ENCODE data around the gene NLN. TPM values are rescaled to one million over a fixed set of nuclear protein-coding genes. Genes with fewer than 3 reads are reported as not detected.
"Not testable (repeated sequence)": the region's sequence is repeated elsewhere in the genome, so short reads cannot be mapped to it uniquely, and the experiment has no call there.

The NLN gene
- total RNA-seq, 1 donor from 2014 or later: 47.2 TPM

DNA sequence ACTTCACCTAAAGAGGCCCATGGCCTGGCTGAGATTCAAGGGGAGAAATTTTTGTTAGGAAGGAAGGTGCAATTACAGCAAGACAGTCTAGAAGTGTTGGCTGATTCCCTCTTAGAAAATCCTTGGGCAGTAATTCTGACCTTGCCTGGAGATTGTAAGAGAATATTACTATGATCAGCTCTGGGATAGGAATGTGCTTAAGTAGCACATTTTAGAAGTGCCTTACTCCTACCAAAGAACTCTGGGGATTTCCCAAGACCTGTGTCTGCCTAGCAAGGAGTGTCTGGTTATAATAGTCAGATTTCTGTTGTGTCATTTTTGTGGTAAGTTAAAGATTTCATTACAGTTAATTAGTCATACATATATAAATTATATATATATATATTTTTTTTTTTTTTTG lies 52.3 kb downstream of the NLN start:
- Mint-ChIP-seq H3K36me3 (peaks cover 7% of the 10 kb centered on the region), H3K4me3 (no peak overlapping the region), H3K27me3 (no peaks in the 10 kb centered on the region), H3K27ac (peak overlapping the region; percentile 81), H3K4me1 (ENCODE audit: unreplicated experiment) (peaks cover 9% of the 10 kb centered on the region), H3K9me3 (no peaks in the 10 kb centered on the region)
- DNase-seq (ENCODE audit: extremely low spot score, unreplicated experiment): no peak
- TF ChIP-seq, protein P1, sequence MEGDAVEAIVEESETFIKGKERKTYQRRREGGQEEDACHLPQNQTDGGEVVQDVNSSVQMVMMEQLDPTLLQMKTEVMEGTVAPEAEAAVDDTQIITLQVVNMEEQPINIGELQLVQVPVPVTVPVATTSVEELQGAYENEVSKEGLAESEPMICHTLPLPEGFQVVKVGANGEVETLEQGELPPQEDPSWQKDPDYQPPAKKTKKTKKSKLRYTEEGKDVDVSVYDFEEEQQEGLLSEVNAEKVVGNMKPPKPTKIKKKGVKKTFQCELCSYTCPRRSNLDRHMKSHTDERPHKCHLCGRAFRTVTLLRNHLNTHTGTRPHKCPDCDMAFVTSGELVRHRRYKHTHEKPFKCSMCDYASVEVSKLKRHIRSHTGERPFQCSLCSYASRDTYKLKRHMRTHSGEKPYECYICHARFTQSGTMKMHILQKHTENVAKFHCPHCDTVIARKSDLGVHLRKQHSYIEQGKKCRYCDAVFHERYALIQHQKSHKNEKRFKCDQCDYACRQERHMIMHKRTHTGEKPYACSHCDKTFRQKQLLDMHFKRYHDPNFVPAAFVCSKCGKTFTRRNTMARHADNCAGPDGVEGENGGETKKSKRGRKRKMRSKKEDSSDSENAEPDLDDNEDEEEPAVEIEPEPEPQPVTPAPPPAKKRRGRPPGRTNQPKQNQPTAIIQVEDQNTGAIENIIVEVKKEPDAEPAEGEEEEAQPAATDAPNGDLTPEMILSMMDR (conservative IDR thresholded peaks at IDR 0.05): no peak

DNA sequence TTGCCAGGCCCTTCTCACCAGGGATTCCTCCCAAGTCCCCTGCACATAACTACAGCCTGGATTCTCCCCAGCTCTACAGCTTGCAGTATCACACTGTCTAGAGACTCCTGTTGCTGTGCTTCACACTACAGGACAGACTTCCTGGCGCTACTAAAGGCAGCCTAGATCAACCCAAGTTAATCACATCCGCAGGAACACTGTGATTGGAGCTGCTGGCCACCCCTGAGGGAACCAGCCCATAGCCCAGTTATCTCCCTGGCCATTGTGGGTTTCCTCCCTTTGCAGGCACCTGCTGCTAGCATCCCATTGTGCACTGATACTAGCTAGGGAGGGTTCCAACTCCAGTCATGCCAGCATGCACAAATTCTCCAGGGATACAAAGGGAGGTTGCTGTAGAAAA lies 53.5 kb downstream of the NLN start:
- no peak overlapping the region for H3K27ac Mint-ChIP-seq
- H3K36me3 Mint-ChIP-seq: peaks cover 11% of the 10 kb centered on the region
- TF ChIP-seq, protein P1 (conservative IDR thresholded peaks at IDR 0.05): no peak
- no peak for DNase-seq (ENCODE audit: extremely low spot score, unreplicated experiment)
- H3K4me1 Mint-ChIP-seq (ENCODE audit: unreplicated experiment): peaks cover 9% of the 10 kb centered on the region
- no peak overlapping the region for H3K4me3 Mint-ChIP-seq
- no peaks in the 10 kb centered on the region for H3K27me3 Mint-ChIP-seq
- no peaks in the 10 kb centered on the region for H3K9me3 Mint-ChIP-seq

DNA sequence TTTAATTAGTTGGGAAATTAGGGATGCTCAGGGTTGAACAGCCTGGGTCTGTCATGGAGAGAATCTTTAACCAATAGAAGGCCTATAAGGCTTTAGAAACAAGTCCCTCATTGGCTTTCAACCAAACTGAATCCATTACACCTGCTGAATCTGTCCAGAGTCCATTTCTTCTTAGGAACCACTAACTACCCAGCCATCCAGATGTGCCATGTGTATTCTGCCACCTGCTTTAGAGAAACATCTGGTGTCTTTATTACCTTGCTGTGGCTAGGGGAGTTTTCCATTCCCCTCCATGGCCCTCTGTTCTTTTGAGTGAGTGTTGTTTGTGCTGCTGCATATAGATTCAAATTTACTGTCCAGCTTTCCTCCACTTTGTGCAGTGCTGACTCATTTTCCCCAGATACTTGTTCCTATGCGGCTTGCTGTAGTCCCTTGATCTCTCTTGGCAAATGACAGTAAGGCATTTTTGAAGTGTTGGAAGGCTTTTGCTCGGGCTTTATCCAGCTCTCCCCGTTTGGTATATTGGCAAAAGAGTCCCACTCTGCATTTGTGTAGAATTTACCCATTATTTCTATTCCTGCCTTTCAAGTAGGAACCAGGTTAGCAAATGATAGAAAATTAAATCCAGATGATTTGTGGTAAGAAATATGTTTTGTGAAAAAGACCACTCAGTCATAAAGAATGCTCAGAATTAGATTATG lies 54.6 kb downstream of the NLN start:
- Mint-ChIP-seq H3K27me3 (no peaks in the 10 kb centered on the region), H3K4me1 (ENCODE audit: unreplicated experiment) (peaks cover 9% of the 10 kb centered on the region), H3K4me3 (no peak overlapping the region), H3K27ac (no peak overlapping the region), H3K36me3 (peaks cover 15% of the 10 kb centered on the region), H3K9me3 (no peaks in the 10 kb centered on the region)
- TF ChIP-seq, protein P1 (conservative IDR thresholded peaks at IDR 0.05): no peak
- no peak for DNase-seq (ENCODE audit: extremely low spot score, unreplicated experiment)

DNA sequence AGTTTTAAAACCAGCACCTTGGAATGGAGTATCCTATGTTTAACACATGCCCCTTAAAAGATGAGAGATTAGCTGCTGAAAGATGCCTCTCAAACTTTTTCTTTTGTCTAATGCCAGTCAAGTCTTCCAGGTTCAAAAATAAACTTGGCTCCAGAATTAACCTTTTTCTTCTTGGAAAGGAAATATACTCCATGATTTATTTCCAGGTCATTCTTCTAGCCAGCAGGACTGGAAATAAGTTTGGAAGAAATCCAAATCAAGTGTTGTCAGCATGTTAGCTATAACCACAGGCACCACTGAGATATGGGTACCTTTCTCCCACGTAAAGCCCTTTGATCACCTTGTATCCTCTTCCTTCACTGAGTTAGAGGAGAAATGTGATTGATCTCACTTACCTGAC lies 56.1 kb downstream of the NLN start:
- peaks cover 9% of the 10 kb centered on the region for H3K4me1 Mint-ChIP-seq (ENCODE audit: unreplicated experiment)
- TF ChIP-seq, protein P1 (conservative IDR thresholded peaks at IDR 0.05): no peak
- H3K4me3 Mint-ChIP-seq: no peak overlapping the region
- DNase-seq (ENCODE audit: extremely low spot score, unreplicated experiment): no peak
- H3K9me3 Mint-ChIP-seq: no peaks in the 10 kb centered on the region
- H3K36me3 Mint-ChIP-seq: peaks cover 23% of the 10 kb centered on the region
- no peaks in the 10 kb centered on the region for H3K27me3 Mint-ChIP-seq
- H3K27ac Mint-ChIP-seq: no peak overlapping the region

DNA sequence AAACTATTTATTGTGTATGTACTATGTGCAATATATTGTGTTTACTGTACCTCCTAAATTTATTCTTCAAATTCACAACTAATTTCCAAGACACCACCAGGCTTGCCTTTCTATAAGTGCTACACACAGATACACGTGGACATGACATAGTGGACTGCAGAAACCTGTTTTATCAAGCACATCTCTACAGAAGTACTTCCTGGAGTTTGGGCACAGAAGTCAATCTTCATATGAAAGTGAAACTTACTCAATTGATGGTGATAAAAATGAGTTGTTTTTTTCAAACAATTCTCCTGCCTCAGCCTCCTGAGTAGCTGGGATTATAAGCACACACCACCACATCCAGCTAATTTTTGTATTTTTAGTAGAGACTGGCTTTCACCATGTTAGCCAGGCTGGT lies 57.6 kb downstream of the NLN start:
- TF ChIP-seq, protein P1 (conservative IDR thresholded peaks at IDR 0.05): no peak
- peaks cover 3% of the 10 kb centered on the region for H3K4me1 Mint-ChIP-seq (ENCODE audit: unreplicated experiment)
- H3K36me3 Mint-ChIP-seq: peaks cover 24% of the 10 kb centered on the region
- H3K27me3 Mint-ChIP-seq: no peaks in the 10 kb centered on the region
- DNase-seq (ENCODE audit: extremely low spot score, unreplicated experiment): no peak
- H3K9me3 Mint-ChIP-seq: no peaks in the 10 kb centered on the region
- H3K27ac Mint-ChIP-seq: no peak overlapping the region
- no peak overlapping the region for H3K4me3 Mint-ChIP-seq

DNA sequence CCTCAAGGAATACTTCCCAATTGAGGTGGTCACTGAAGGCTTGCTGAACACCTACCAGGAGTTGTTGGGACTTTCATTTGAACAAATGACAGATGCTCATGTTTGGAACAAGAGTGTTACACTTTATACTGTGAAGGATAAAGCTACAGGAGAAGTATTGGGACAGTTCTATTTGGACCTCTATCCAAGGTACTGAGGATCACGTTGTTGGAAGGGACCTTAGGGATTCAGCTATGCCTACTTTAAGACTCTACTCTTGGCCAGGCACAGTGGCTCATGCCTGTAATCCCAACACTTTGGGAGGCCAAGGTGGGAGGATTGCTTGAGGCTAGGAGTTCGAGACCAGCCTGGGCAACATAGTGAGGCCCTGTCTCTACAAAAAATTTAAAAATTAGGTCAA lies 66.3 kb downstream of the NLN start:
- H3K4me1 Mint-ChIP-seq (ENCODE audit: unreplicated experiment); H3K4me3 Mint-ChIP-seq; H3K27me3 Mint-ChIP-seq; H3K27ac Mint-ChIP-seq; H3K9me3 Mint-ChIP-seq; DNase-seq (ENCODE audit: extremely low spot score, unreplicated experiment): not testable (repeated sequence)
- H3K36me3 Mint-ChIP-seq: peaks cover 20% of the 10 kb centered on the region

Measured in type B pancreatic cell (in vitro differentiated cells).